Measurements from ENCODE around the gene EPHA8. TPM values are rescaled to one million over a fixed set of nuclear protein-coding genes. Genes with fewer than 3 reads are reported as not detected.
A peak's percentile ranks its signal among the peaks of the same experiment; 100 is the strongest.

EPHA8 gene
- total RNA-seq, 2 donors from 2014 or later = not detected

GRCh38 chr1:22643381-22643780 is 80.1 kb downstream of the EPHA8 start, which contains the start of gene C1QC:
TSS of gene C1QC (plus strand) at chr1:22643633. CDS start at chr1:22644024, 391 bp downstream.
- DNase-seq (ENCODE audit: low spot score) = peak; percentile 62
- Histone ChIP-seq H3K27ac (peak within 1 kb of the TSS in 1 of 2 donors; percentile 55), H3K9me3 (no peaks in the 10 kb centered on the region), H3K27me3 (no peaks in the 10 kb centered on the region), H3K36me3 (no peaks in the 10 kb centered on the region), H3K4me3 (peak within 1 kb of the TSS; percentile 12 to 33), H3K4me1 (peaks cover 0 to 6% of the 10 kb centered on the region in 2 donors)
- no peak for TF ChIP-seq CTCF (IDR thresholded peaks at IDR 0.05)

DNA sequence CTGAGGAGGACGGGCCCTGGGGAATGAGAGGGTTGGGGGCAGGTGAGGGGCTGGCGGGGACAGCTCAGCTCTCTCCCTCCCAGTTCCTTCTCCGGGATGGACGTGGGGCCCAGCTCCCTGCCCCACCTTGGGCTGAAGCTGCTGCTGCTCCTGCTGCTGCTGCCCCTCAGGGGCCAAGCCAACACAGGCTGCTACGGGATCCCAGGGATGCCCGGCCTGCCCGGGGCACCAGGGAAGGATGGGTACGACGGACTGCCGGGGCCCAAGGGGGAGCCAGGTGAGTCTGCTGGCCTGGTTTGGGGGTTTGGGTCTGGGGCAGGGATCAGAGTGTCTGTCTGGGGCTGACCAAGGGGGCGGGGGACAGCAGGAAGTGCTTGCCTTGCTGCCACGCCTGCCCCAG is 80.6 kb downstream of the EPHA8 start:
- no peaks in the 10 kb centered on the region for H3K27me3 ChIP-seq
- TF ChIP-seq CTCF (IDR thresholded peaks at IDR 0.05) = no peak
- DNase-seq (ENCODE audit: low spot score) = no peak
- H3K4me3 ChIP-seq = peak overlapping the region; percentile 12 to 33
- peaks cover 0 to 6% of the 10 kb centered on the region in 2 donors for H3K4me1 ChIP-seq
- H3K36me3 ChIP-seq = no peaks in the 10 kb centered on the region
- H3K27ac ChIP-seq = peak overlapping the region in 1 of 2 donors; percentile 55
- no peaks in the 10 kb centered on the region for H3K9me3 ChIP-seq

DNA sequence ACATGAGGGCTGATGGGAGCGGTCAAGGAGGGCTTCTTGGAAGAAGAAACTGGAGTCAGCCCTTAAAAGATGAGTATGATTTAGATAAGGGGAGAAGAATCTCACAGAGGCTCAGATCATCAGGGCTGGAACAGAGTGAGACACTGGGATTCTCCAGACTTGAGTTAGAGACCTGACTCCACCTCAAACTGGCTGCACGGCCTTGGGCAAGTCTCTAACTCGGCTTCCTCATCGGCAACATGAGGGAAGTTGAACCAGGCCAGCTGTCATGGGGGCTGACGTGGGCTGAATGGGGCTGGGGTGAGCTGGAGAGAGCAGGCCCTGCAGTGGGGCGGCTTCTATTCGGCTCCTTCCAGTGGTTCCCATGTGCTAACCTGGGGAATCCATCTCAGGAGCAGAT is 82.6 kb downstream of the EPHA8 start:
- Histone ChIP-seq H3K27me3 (no peaks in the 10 kb centered on the region), H3K27ac (no peak overlapping the region), H3K4me3 (no peak overlapping the region), H3K36me3 (no peaks in the 10 kb centered on the region), H3K9me3 (no peaks in the 10 kb centered on the region), H3K4me1 (peaks cover 0 to 6% of the 10 kb centered on the region in 2 donors)
- TF ChIP-seq CTCF (IDR thresholded peaks at IDR 0.05) = no peak
- DNase-seq (ENCODE audit: low spot score) = no peak

DNA sequence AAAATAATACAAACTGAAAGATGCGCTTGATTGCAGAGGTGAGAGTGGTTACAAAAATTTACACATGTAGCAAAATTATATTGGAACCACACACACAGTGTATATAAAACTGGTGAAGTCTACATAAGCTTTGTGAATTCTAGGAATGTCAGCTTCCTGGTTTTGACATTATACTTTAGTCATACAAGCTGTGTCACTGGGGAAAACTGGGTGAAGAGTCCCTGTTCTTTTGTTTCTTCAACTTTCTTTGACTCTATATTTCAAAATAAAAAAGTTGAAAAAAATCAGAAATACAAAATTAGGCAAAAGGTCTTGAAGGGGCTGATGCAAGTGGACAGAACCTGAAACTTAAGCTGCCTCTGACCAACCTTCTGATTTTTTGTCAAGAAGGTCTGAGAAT is 83.1 kb downstream of the EPHA8 start:
- H3K4me1 ChIP-seq = peaks cover 0 to 6% of the 10 kb centered on the region in 2 donors
- DNase-seq (ENCODE audit: low spot score) = no peak
- no peak for TF ChIP-seq CTCF (IDR thresholded peaks at IDR 0.05)
- H3K36me3 ChIP-seq = no peaks in the 10 kb centered on the region
- no peak overlapping the region for H3K4me3 ChIP-seq
- H3K27me3 ChIP-seq = no peaks in the 10 kb centered on the region
- H3K27ac ChIP-seq = no peak overlapping the region
- H3K9me3 ChIP-seq = no peaks in the 10 kb centered on the region

DNA sequence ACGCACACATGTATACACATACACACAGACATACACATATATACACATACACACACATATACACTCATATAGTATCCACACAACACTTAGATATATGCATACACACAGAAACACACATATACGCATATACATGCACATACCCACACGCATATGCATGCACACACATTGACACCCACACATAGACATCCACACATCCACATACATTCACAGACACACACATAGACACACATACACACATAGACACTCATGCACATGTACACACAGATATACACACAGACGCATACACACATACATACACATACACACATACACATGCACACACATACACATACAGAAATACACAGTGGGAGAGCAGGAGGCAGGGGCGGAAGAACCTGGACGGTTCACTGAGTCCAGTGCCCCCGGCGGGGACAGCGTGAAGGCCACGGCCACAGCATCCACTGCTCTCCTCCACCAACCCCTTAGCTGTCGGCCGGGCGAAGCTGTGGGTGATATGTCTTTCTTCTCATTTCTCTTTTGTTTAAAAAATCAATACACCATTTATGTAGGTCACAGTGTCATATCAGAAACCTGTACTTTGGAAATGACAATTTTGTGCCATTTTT is 86.9 kb downstream of the EPHA8 start:
- Histone ChIP-seq H3K9me3 (no peaks in the 10 kb centered on the region), H3K27ac (no peak overlapping the region), H3K4me3 (no peak overlapping the region), H3K36me3 (no peaks in the 10 kb centered on the region), H3K27me3 (no peaks in the 10 kb centered on the region), H3K4me1 (no peaks in the 10 kb centered on the region)
- no peak for DNase-seq (ENCODE audit: low spot score)
- no peak for TF ChIP-seq CTCF (IDR thresholded peaks at IDR 0.05)

Measured in right atrium auricular region (tissue), 2 donors.